Naive thymus-derived CD4-positive, alpha-beta T cell (primary cell): Measurements from ENCODE around the gene CAMK2D. TPM values are rescaled to one million over a fixed set of nuclear protein-coding genes. Genes with fewer than 3 reads are reported as not detected.

Experiments used
- ATAC-seq: fragments of 150-1000 bp; cut with Tn5 transposase; 2 replicates; pipeline ENCODE4 v1.10.0; 2021; ENCODE audit warnings: mild to moderate bottlenecking, moderate library complexity
- CTCF ChIA-PET: fragments of 350-600 bp; sonication (Branson Sonifier 250); formaldehyde crosslinking; loops from one replicate; lab custom pipeline; 2021; ENCODE audit warnings: antibody characterized with exemption; lab: Charles Lee
- POLR2A ChIA-PET: fragments of 350-600 bp; sonication (Branson Sonifier 250); formaldehyde crosslinking; loops from one replicate; lab custom pipeline; 2021; ENCODE audit warnings: antibody characterized with exemption, inconsistent platforms; lab: Charles Lee
- DNase-seq, 9 donors: peaks; one replicate each; pipeline versions ENCODE4 v3.0.0 to v3.0.0-alpha.2; 2020 to 2022; ENCODE audit warnings: mixed read lengths in 1 of 9
- H3K27ac ChIP-seq: one replicate; pipeline ENCODE4 v1.7.0; 2013; ENCODE audit warnings: mild to moderate bottlenecking, low read depth, low read length, moderate library complexity
- H3K27me3 ChIP-seq, 2 donors: one replicate each; pipeline ENCODE4 v1.7.0; 2013; ENCODE audit warnings: low read length in 2 of 2, mild to moderate bottlenecking in 2 of 2, moderate library complexity in 2 of 2; ENCODE audit not compliant: control insufficient read depth in 2 of 2, insufficient read depth in 2 of 2
- H3K36me3 ChIP-seq, 3 experiments: 1 replicate in 2 of 3; 2 replicates in 1 of 3; pipeline ENCODE4 v1.7.0; 2013; ENCODE audit warnings: low read length in 3 of 3, mild to moderate bottlenecking in 3 of 3, moderate library complexity in 1 of 3; ENCODE audit not compliant: insufficient read depth in 3 of 3, control insufficient read depth in 2 of 3
- H3K4me1 ChIP-seq, 2 donors: one replicate each; pipeline ENCODE4 v1.7.0; 2013; ENCODE audit warnings: low read length in 2 of 2, mild to moderate bottlenecking in 2 of 2, moderate library complexity in 1 of 2; ENCODE audit not compliant: control insufficient read depth in 2 of 2, insufficient read depth in 2 of 2
- H3K4me3 ChIP-seq: 2 replicates; pipeline ENCODE4 v1.7.0; 2013; ENCODE audit warnings: mild to moderate bottlenecking, low read length
- H3K9me3 ChIP-seq, 3 experiments: 1 replicate in 2 of 3; 2 replicates in 1 of 3; pipeline ENCODE4 v1.7.0; 2013; ENCODE audit warnings: low read length in 3 of 3; ENCODE audit not compliant: control insufficient read depth in 2 of 3
- H3K27ac Mint-ChIP-seq, 9 donors: one replicate each; pipeline ENCODE4 v1.8.0; 2020 to 2022; ENCODE audit warnings: mixed read lengths in 9 of 9, mild to moderate bottlenecking in 8 of 9, moderate library complexity in 5 of 9, inconsistent platforms in 2 of 9
- H3K27me3 Mint-ChIP-seq, 5 donors: one replicate each; pipeline ENCODE4 v1.8.0; 2021 to 2022; ENCODE audit warnings: mixed read lengths in 5 of 5, mild to moderate bottlenecking in 1 of 5
- H3K36me3 Mint-ChIP-seq, 5 donors: one replicate each; pipeline ENCODE4 v1.8.0; 2020 to 2022; ENCODE audit warnings: mixed read lengths in 5 of 5, mild to moderate bottlenecking in 3 of 5, inconsistent platforms in 1 of 5
- H3K4me1 Mint-ChIP-seq, 7 donors: one replicate each; pipeline ENCODE4 v1.8.0; 2020 to 2022; ENCODE audit warnings: mixed read lengths in 7 of 7, mild to moderate bottlenecking in 3 of 7, inconsistent platforms in 1 of 7
- H3K4me3 Mint-ChIP-seq, 10 donors: one replicate each; pipeline ENCODE4 v1.8.0; 2020 to 2022; ENCODE audit warnings: mild to moderate bottlenecking in 10 of 10, mixed read lengths in 10 of 10, moderate library complexity in 6 of 10, inconsistent platforms in 2 of 10
- H3K9me3 Mint-ChIP-seq, 11 donors: one replicate each; pipeline ENCODE4 v1.8.0; 2020 to 2022; ENCODE audit warnings: mixed read lengths in 11 of 11, mild to moderate bottlenecking in 4 of 11, inconsistent platforms in 1 of 11, moderate library complexity in 1 of 11
- intact Hi-C, 2 donors: fragments of 100-400 bp; cut with micrococcal nuclease; formaldehyde crosslinking; loops; one replicate each; pipeline ENCODE4 v1.15.1; 2023
- polyA plus RNA-seq, 2 donors: library from polyadenylated mRNA; unstranded; fragments of 300-500 nt; fragmentation: Illumina TruSeq; gene quantifications; one replicate each; pipeline ENCODE4 v1.2.3, GENCODE V29; 2021
- total RNA-seq, 6 experiments: library from RNA in 5 of 6; stranded (reverse) in 5 of 6; gene quantifications; 1 replicate in 5 of 6; 2 replicates in 1 of 6; pipeline ENCODE4 v1.2.3 and lab custom pipeline; 2021 to 2026

The CAMK2D gene
- total and polyA plus RNA-seq, 7 experiments from 2014 or later: 13.5 to 41.2 (median 36.1) TPM

DNA sequence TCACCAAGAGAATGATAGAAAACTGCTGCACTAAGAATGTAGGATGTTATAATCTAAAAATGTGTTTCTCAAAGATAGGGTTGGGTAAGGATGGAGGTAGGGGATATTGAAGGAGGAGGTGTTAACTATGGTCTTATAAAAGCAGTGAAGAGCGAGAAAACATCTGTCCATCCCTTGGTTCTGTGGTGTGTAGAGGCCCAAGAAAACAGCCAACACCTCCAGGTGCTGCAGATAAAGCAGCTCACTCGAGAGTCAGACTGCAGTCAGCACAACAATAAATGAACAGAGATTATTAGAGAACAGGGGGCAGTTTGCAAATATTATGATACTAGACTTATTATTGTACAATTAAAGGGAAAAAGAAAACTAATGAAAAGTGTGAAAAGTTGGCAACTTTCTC is 141.5 kb downstream of the CAMK2D start:
- H3K4me1 ChIP-seq: no peaks in the 10 kb centered on the region
- no peak overlapping the region for H3K4me3 ChIP-seq
- no peak overlapping the region for H3K27ac ChIP-seq
- H3K36me3 ChIP-seq: peaks cover 0 to 4% (median 0%) of the 10 kb centered on the region in 3 experiments
- no peaks in the 10 kb centered on the region for H3K9me3 ChIP-seq
- H3K9me3 Mint-ChIP-seq: no peaks in the 10 kb centered on the region
- ChIA-PET POLR2A (no interaction called here), CTCF (no interaction called here)
- H3K36me3 Mint-ChIP-seq: peaks cover 3 to 22% (median 12%) of the 10 kb centered on the region in 5 donors
- H3K4me3 Mint-ChIP-seq: no peak overlapping the region
- H3K27me3 Mint-ChIP-seq: no peaks in the 10 kb centered on the region
- no peak for DNase-seq
- H3K27me3 ChIP-seq: no peaks in the 10 kb centered on the region
- peaks cover 9 to 33% (median 27%) of the 10 kb centered on the region in 7 donors for H3K4me1 Mint-ChIP-seq
- intact Hi-C loops: no loop called here
- H3K27ac Mint-ChIP-seq: no peak overlapping the region
- ATAC-seq: no peak

DNA sequence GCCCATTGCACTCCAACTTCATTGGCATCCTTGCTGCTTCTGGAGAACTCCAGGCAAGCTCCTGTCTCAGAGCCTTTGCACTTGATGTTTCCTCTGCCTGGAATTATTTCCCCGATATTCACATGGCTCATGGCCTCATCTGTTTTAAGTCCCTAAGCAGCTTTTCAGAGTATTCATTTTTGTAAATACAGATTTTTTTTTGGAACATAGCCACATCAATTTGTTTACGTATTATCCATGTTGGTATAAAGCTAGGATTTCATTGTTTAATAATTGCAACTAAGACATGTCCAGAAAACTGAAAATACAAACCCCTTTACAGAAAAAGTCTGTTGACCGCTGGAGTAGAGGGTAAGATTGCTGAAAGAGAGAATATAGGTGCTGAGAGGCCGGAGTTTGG is 142.0 kb downstream of the CAMK2D start:
- no peak overlapping the region for H3K4me3 ChIP-seq
- H3K27ac ChIP-seq: no peak overlapping the region
- intact Hi-C loops: no loop called here
- Mint-ChIP-seq H3K9me3 (no peaks in the 10 kb centered on the region), H3K27ac (no peak overlapping the region), H3K36me3 (peaks cover 3 to 17% (median 8%) of the 10 kb centered on the region in 5 donors), H3K4me1 (peaks cover 9 to 38% (median 29%) of the 10 kb centered on the region in 7 donors), H3K27me3 (no peaks in the 10 kb centered on the region), H3K4me3 (no peak overlapping the region)
- no peaks in the 10 kb centered on the region for H3K4me1 ChIP-seq
- no peak for ATAC-seq
- H3K27me3 ChIP-seq: no peaks in the 10 kb centered on the region
- POLR2A ChIA-PET: no interaction called here
- DNase-seq: no peak
- peaks cover 0 to 4% (median 0%) of the 10 kb centered on the region in 3 experiments for H3K36me3 ChIP-seq
- CTCF ChIA-PET: no interaction called here
- no peaks in the 10 kb centered on the region for H3K9me3 ChIP-seq

DNA sequence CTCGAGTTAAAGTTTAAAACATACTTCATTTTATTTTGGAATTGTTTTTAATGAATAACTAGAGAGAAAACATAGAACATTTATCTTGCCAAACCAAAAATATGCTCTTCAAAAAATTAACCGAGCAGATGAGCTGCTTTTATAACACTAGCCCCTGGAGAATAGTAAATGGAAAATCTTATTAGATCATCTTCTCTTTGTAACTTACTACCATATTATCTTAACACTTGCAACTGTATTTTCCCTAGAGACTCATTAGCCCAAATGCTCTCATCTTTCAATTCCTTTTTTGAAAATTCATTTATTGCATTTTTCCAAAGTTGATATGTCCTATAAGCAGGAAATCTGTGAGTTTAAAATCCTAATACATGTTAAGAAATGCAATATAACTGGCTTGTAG is 143.3 kb downstream of the CAMK2D start:
- H3K4me1 ChIP-seq: no peaks in the 10 kb centered on the region
- no peaks in the 10 kb centered on the region for H3K27me3 ChIP-seq
- H3K36me3 ChIP-seq: peaks cover 0 to 4% (median 0%) of the 10 kb centered on the region in 3 experiments
- no peak overlapping the region for H3K4me3 ChIP-seq
- no peak for ATAC-seq
- H3K27ac ChIP-seq: no peak overlapping the region
- H3K9me3 ChIP-seq: no peaks in the 10 kb centered on the region
- H3K4me3 Mint-ChIP-seq: no peak overlapping the region
- intact Hi-C loops: no loop called here
- H3K27ac Mint-ChIP-seq: no peak overlapping the region
- H3K4me1 Mint-ChIP-seq: peaks cover 9 to 43% (median 25%) of the 10 kb centered on the region in 7 donors
- H3K9me3 Mint-ChIP-seq: no peaks in the 10 kb centered on the region
- POLR2A ChIA-PET: no interaction called here
- CTCF ChIA-PET: no interaction called here
- DNase-seq: no peak
- no peaks in the 10 kb centered on the region for H3K27me3 Mint-ChIP-seq
- peaks cover 0 to 10% (median 5%) of the 10 kb centered on the region in 5 donors for H3K36me3 Mint-ChIP-seq

DNA sequence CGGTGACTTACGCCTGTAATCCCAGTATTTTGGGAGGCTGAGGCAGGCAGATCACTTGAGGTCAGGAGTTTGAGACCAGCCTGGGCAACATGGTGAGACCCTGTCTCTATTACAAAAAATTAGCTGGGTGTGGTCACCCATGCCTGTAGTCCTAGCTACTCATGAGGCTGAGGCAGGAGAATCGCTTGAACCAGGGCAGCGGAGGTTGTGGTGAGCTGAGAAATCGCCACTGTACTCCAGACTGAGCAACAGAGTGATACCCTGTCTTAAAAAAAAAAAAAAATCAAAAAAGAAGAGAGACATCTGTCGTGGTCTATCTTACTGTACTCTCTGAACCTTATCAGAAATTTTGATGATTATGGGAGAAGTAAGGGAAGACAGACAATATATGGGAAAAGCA is 144.3 kb downstream of the CAMK2D start:
- H3K27me3 Mint-ChIP-seq: no peaks in the 10 kb centered on the region
- no peak overlapping the region for H3K27ac ChIP-seq
- DNase-seq: no peak
- no peak overlapping the region for H3K4me3 ChIP-seq
- no peaks in the 10 kb centered on the region for H3K27me3 ChIP-seq
- H3K4me3 Mint-ChIP-seq: peak overlapping the region in 2 of 10 donors; percentile 7 to 9
- intact Hi-C loops: no loop called here
- ChIA-PET CTCF (no interaction called here), POLR2A (no interaction called here)
- no peaks in the 10 kb centered on the region for H3K36me3 ChIP-seq
- H3K9me3 ChIP-seq: no peaks in the 10 kb centered on the region
- H3K36me3 Mint-ChIP-seq: peaks cover 0 to 10% (median 5%) of the 10 kb centered on the region in 5 donors
- no peaks in the 10 kb centered on the region for H3K4me1 ChIP-seq
- H3K27ac Mint-ChIP-seq: peak overlapping the region in 3 of 9 donors; percentile 9 to 46 (median 44)
- ATAC-seq: no peak
- no peaks in the 10 kb centered on the region for H3K9me3 Mint-ChIP-seq
- peaks cover 9 to 42% (median 25%) of the 10 kb centered on the region in 7 donors for H3K4me1 Mint-ChIP-seq

DNA sequence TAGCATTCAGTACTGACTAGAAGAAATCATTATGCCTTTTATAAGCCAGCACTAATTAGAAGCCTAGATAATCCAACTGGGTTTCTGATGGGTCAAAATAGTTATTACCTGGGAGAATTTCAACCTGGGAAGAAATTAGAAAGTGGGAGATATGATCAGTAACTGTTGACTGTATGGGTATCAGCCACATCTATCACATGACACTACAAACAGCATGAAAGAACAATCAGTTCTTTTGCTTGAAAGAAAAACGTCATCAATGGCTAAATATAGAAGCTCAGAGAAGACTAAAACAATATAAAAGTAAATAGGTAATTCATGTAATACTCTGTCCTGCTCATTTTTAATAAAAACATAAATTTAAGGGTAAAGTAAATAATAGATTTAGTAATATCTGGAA is 145.1 kb downstream of the CAMK2D start:
- Histone ChIP-seq H3K36me3 (no peaks in the 10 kb centered on the region), H3K4me3 (no peak overlapping the region), H3K4me1 (no peaks in the 10 kb centered on the region), H3K27me3 (no peaks in the 10 kb centered on the region), H3K27ac (no peak overlapping the region), H3K9me3 (no peaks in the 10 kb centered on the region)
- intact Hi-C loops: no loop called here
- Mint-ChIP-seq H3K27me3 (no peaks in the 10 kb centered on the region), H3K4me1 (peaks cover 6 to 35% (median 17%) of the 10 kb centered on the region in 7 donors), H3K4me3 (no peak overlapping the region), H3K27ac (peak overlapping the region in 2 of 9 donors; percentile 44 to 46), H3K9me3 (no peaks in the 10 kb centered on the region), H3K36me3 (peaks cover 0 to 5% (median 3%) of the 10 kb centered on the region in 5 donors)
- ATAC-seq (peak; percentile 42), DNase-seq (peak in 5 of 9 donors; percentile 10 to 26 (median 21))
- POLR2A ChIA-PET: no interaction called here
- CTCF ChIA-PET: interaction anchor here (0.7 kb wide), 1 partner anchor 112 kb away, joined by 3 read pairs; no protein-coding TSS in a partner anchor

DNA sequence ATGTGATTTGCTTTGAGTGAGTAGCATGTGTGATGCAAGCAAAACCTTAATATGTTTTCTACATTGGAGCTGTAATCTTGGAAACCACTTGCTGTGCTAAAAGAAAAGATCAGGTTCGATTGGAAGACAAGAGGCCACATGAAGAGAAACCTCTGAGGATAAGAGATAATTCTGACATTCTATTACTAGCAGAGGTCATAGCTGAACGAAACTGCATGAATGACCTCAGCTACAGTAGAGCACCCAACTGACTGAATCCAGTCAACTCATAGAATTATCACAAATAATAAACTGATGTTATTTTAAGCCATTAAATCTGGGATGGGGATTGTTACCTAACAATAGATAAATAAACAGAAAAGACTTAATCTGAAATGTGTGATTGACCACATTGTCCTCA is 147.1 kb downstream of the CAMK2D start:
- Histone ChIP-seq H3K27me3 (no peaks in the 10 kb centered on the region), H3K4me3 (no peak overlapping the region), H3K27ac (no peak overlapping the region), H3K9me3 (no peaks in the 10 kb centered on the region), H3K4me1 (no peaks in the 10 kb centered on the region), H3K36me3 (no peaks in the 10 kb centered on the region)
- Mint-ChIP-seq H3K4me3 (no peak overlapping the region), H3K27ac (no peak overlapping the region), H3K9me3 (peaks cover 0 to 2% (median 0%) of the 10 kb centered on the region in 11 donors), H3K36me3 (peaks cover 0 to 17% (median 9%) of the 10 kb centered on the region in 5 donors), H3K4me1 (peaks cover 9 to 38% (median 13%) of the 10 kb centered on the region in 7 donors), H3K27me3 (no peaks in the 10 kb centered on the region)
- intact Hi-C loops: loop anchor here in 1 of 2 donors (1.0 kb wide), 1 partner anchor 8 kb away; no protein-coding TSS in a partner anchor
- DNase-seq (no peak), ATAC-seq (no peak)
- ChIA-PET CTCF (interaction anchor here (1.0 kb wide), 1 partner anchor 67 kb away, joined by 4 read pairs; no protein-coding TSS in a partner anchor), POLR2A (no interaction called here)

DNA sequence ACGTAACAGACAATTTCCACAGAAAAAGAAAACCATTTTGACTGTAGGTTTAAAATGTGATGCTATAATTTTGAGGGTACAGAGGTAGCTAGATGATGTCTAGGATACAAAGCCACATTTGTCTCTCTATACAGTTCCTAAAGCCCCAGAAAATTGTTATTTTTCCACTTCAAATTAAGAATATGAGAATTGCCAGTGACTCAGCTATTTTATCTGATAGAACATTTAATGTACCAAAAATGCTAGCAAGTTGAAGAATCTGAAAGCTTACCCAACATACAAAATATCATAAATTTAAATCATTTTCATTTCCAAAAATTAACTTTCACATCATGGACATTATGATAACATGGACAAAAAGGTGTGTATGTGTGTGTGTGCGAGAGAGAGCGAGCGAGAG is 148.0 kb downstream of the CAMK2D start:
- POLR2A ChIA-PET: no interaction called here
- no peaks in the 10 kb centered on the region for H3K9me3 ChIP-seq
- Mint-ChIP-seq H3K4me1 (peaks cover 9 to 38% (median 13%) of the 10 kb centered on the region in 7 donors), H3K27ac (peak overlapping the region in 1 of 9 donors; percentile 28), H3K27me3 (no peaks in the 10 kb centered on the region), H3K36me3 (peaks cover 0 to 26% (median 10%) of the 10 kb centered on the region in 5 donors), H3K9me3 (peaks cover 0 to 2% (median 0%) of the 10 kb centered on the region in 11 donors), H3K4me3 (no peak overlapping the region)
- no peak for DNase-seq
- no peak for ATAC-seq
- intact Hi-C loops: no loop called here
- H3K4me3 ChIP-seq: no peak overlapping the region
- CTCF ChIA-PET: interaction anchor here (0.7 kb wide), 1 partner anchor 12 kb away, joined by 3 read pairs; no protein-coding TSS in a partner anchor
- no peaks in the 10 kb centered on the region for H3K36me3 ChIP-seq
- no peak overlapping the region for H3K27ac ChIP-seq
- H3K4me1 ChIP-seq: no peaks in the 10 kb centered on the region
- no peaks in the 10 kb centered on the region for H3K27me3 ChIP-seq
